Measurements from ENCODE around the gene COLGALT1. TPM values are rescaled to one million over a fixed set of nuclear protein-coding genes. Genes with fewer than 3 reads are reported as not detected.

Gene COLGALT1
- total RNA-seq, 1 donor from 2014 or later = 80.3 TPM

DNA sequence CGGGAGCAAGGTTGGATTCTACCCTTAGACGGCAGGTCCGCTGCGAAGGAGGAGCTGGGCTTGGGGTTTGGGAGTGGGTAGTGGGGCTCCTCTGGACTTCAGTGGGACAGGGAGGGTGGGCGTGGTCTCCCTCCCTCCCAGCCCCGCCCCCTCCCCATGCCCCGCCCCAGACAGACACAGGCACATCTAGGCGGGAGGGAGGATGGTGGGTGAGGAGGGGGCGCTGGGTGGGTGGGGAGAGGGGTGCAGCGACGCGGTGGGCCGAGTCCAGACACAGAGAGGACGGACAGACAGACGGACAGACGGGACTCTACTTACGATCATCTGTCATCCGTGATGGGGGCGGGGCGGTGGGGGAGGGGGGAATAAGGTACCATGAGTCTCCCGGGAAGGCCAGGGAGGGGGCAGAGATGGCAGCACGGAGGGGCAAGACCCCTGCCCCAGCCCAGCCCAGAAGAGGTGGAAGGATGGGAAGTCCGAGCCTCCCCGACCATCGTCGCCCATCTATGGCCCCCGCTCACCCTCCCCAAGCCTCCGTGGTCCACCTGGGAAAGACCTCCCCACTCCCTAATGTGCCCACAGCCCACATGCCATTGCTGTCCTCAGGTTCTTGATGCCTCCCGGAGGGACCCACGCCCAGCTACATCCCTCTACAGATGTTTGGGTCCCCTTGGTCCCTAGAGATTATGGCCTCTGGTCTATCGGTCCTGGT, 67.9 kb downstream of the COLGALT1 start:
- Mint-ChIP-seq H3K4me3 (no peak overlapping the region), H3K27ac (no peak overlapping the region), H3K36me3 (ENCODE audit: low read depth) (no peaks in the 10 kb centered on the region), H3K27me3 (peaks cover 16% of the 10 kb centered on the region), H3K9me3 (peaks cover 4% of the 10 kb centered on the region), H3K4me1 (no peaks in the 10 kb centered on the region)
- DNase-seq = no peak
- TF ChIP-seq CTCF (IDR thresholded peaks at IDR 0.05) = no peak
- no peak for ATAC-seq (ENCODE audit: low read depth)
- POLR2A ChIA-PET = no interaction called here
- CTCF ChIA-PET = no interaction called here
- intact Hi-C loops (cut with micrococcal nuclease) = loop anchor here (10.0 kb wide), 1 partner anchor 61 kb away; the partner anchor contains the start of gene UNC13A

- Mint-ChIP-seq H3K9me3 (peaks cover 4% of the 10 kb centered on the region), H3K4me1 (no peaks in the 10 kb centered on the region), H3K27me3 (peaks cover 10% of the 10 kb centered on the region), H3K36me3 (ENCODE audit: low read depth) (no peaks in the 10 kb centered on the region), H3K27ac (no peak overlapping the region), H3K4me3 (no peak overlapping the region)
- intact Hi-C loops (cut with micrococcal nuclease) = loop anchor here (10.0 kb wide), 1 partner anchor 60 kb away; the partner anchor contains the start of gene UNC13A
- ChIA-PET POLR2A (no interaction called here), CTCF (no interaction called here)
- no peak for TF ChIP-seq CTCF (IDR thresholded peaks at IDR 0.05)
- DNase-seq (no peak), ATAC-seq (ENCODE audit: low read depth) (no peak)
Measured at GRCh38 chr19:17624314-17624991, 69.0 kb downstream of the COLGALT1 start.

GRCh38 chr19:17625043-17625442, 69.6 kb downstream of the COLGALT1 start:
- no peak for ATAC-seq (ENCODE audit: low read depth)
- POLR2A ChIA-PET = no interaction called here
- peaks cover 7% of the 10 kb centered on the region for H3K27me3 Mint-ChIP-seq

GRCh38 chr19:17625980-17626379, 70.5 kb downstream of the COLGALT1 start:
- no peak for TF ChIP-seq CTCF (IDR thresholded peaks at IDR 0.05)
- Mint-ChIP-seq H3K9me3 (peaks cover 4% of the 10 kb centered on the region), H3K4me3 (no peak overlapping the region), H3K4me1 (no peaks in the 10 kb centered on the region), H3K27me3 (peaks cover 7% of the 10 kb centered on the region), H3K36me3 (ENCODE audit: low read depth) (no peaks in the 10 kb centered on the region), H3K27ac (no peak overlapping the region)
- CTCF ChIA-PET = no interaction called here
- intact Hi-C loops (cut with micrococcal nuclease) = loop anchor here (10.0 kb wide), 1 partner anchor 59 kb away; the partner anchor contains the start of gene UNC13A
- no peak for DNase-seq
- POLR2A ChIA-PET = no interaction called here
- no peak for ATAC-seq (ENCODE audit: low read depth)

More at GRCh38 chr19:17625043-17625442, 69.6 kb downstream of the COLGALT1 start:
- no peak for TF ChIP-seq CTCF (IDR thresholded peaks at IDR 0.05)
- H3K4me1 Mint-ChIP-seq = no peaks in the 10 kb centered on the region
- CTCF ChIA-PET = no interaction called here
- H3K9me3 Mint-ChIP-seq = peaks cover 4% of the 10 kb centered on the region
- intact Hi-C loops (cut with micrococcal nuclease) = loop anchor here (10.0 kb wide), 1 partner anchor 60 kb away; the partner anchor contains the start of gene UNC13A
- H3K27ac Mint-ChIP-seq = no peak overlapping the region
- no peaks in the 10 kb centered on the region for H3K36me3 Mint-ChIP-seq (ENCODE audit: low read depth)
- H3K4me3 Mint-ChIP-seq = no peak overlapping the region
- DNase-seq = no peak

GRCh38 chr19:17626456-17627015, 71.1 kb downstream of the COLGALT1 start:
- H3K27ac Mint-ChIP-seq = no peak overlapping the region
- no peaks in the 10 kb centered on the region for H3K36me3 Mint-ChIP-seq (ENCODE audit: low read depth)
- H3K9me3 Mint-ChIP-seq = peaks cover 4% of the 10 kb centered on the region
- intact Hi-C loops (cut with micrococcal nuclease) = loop anchor here (10.0 kb wide), 1 partner anchor 58 kb away; the partner anchor contains the start of gene UNC13A
- ATAC-seq (ENCODE audit: low read depth) = no peak
- peaks cover 7% of the 10 kb centered on the region for H3K27me3 Mint-ChIP-seq
- no peak for TF ChIP-seq CTCF (IDR thresholded peaks at IDR 0.05)
- no peak overlapping the region for H3K4me3 Mint-ChIP-seq
- DNase-seq = no peak
- no peaks in the 10 kb centered on the region for H3K4me1 Mint-ChIP-seq
- ChIA-PET POLR2A (no interaction called here), CTCF (no interaction called here)

Measured in activated B cell treated with CpG ODN at 0.5 μM for 24 hours (primary cell).